Tibial artery (tissue), 4 donors: Measurements from ENCODE around the gene CDH3.

ENCODE experiments used
- DNase-seq, 2 donors: peaks; one replicate each; pipeline ENCODE4 v3.0.0-alpha.2; 2019
- H3K27ac ChIP-seq, 2 donors: fragments of 200-600 bp; sonication (generic) in 1 of 2; 1 replicate in 1 of 2; 2 replicates in 1 of 2; pipeline ENCODE4 v1.5.1; 2018 to 2019; ENCODE audit warnings: mild to moderate bottlenecking in 1 of 2
- H3K27me3 ChIP-seq, 2 donors: fragments of 200-600 bp; sonication (generic) in 1 of 2; one replicate each; pipeline versions ENCODE4 v1.5.1 to v1.6.0; 2016 to 2019
- H3K36me3 ChIP-seq, 3 donors: fragments of 200-600 bp; sonication (generic) in 2 of 3; one replicate each; pipeline ENCODE4 v1.5.1; 2016 to 2019; ENCODE audit warnings: mild to moderate bottlenecking in 2 of 3
- H3K4me1 ChIP-seq, 4 donors: fragments of 200-600 bp; sonication (generic) in 2 of 4; 1 replicate in 3 of 4; 2 replicates in 1 of 4; pipeline ENCODE4 v1.5.1; 2016 to 2019
- H3K4me3 ChIP-seq, 2 donors: fragments of 200-600 bp; sonication (generic) in 1 of 2; 1 replicate in 1 of 2; 2 replicates in 1 of 2; pipeline ENCODE4 v1.5.1; 2018 to 2019; ENCODE audit warnings: mild to moderate bottlenecking in 2 of 2
- H3K9me3 ChIP-seq, 3 donors: fragments of 200-600 bp; sonication (generic) in 1 of 3; one replicate each; pipeline ENCODE4 v1.5.1; 2016 to 2019
- CTCF ChIP-seq, 2 experiments: fragments of 200-600 bp in 1 of 2; fragments of 450-650 bp in 1 of 2; IDR thresholded peaks; one replicate each; pipeline ENCODE4 v1.5.1; 2017 to 2019; ENCODE audit warnings: antibody characterized with exemption in 2 of 2, mild to moderate bottlenecking in 1 of 2, moderate library complexity in 1 of 2
- intact Hi-C: fragments of 100-400 bp; cut with DNase I; formaldehyde crosslinking; loops from one replicate; pipeline ENCODE4 v1.15.0; 2023; ENCODE audit warnings: low total_unique reads

CDH3 gene

GRCh38 chr16:68685685-68686478 is 40.8 kb downstream of the CDH3 start:
- Histone ChIP-seq H3K27me3 (no peaks in the 10 kb centered on the region), H3K9me3 (no peaks in the 10 kb centered on the region), H3K36me3 (peaks cover 0 to 14% (median 0%) of the 10 kb centered on the region in 3 donors), H3K4me3 (no peak overlapping the region), H3K27ac (no peak overlapping the region), H3K4me1 (no peaks in the 10 kb centered on the region)
- no peak for TF ChIP-seq CTCF (IDR thresholded peaks at IDR 0.05)
- intact Hi-C loops = no loop called here
- DNase-seq = no peak

GRCh38 chr16:68686905-68687304 is 41.8 kb downstream of the CDH3 start:
- H3K9me3 ChIP-seq = no peaks in the 10 kb centered on the region
- no peaks in the 10 kb centered on the region for H3K27me3 ChIP-seq
- intact Hi-C loops = no loop called here
- H3K4me1 ChIP-seq = no peaks in the 10 kb centered on the region
- no peak overlapping the region for H3K27ac ChIP-seq
- TF ChIP-seq CTCF (IDR thresholded peaks at IDR 0.05) = no peak
- H3K4me3 ChIP-seq = no peak overlapping the region
- peaks cover 0 to 14% (median 0%) of the 10 kb centered on the region in 3 donors for H3K36me3 ChIP-seq
- DNase-seq = no peak

- Histone ChIP-seq H3K4me3 (no peak overlapping the region), H3K9me3 (no peaks in the 10 kb centered on the region), H3K4me1 (no peaks in the 10 kb centered on the region), H3K27ac (no peak overlapping the region), H3K36me3 (peaks cover 0 to 14% (median 0%) of the 10 kb centered on the region in 3 donors), H3K27me3 (no peaks in the 10 kb centered on the region)
- DNase-seq = no peak
- no peak for TF ChIP-seq CTCF (IDR thresholded peaks at IDR 0.05)
- intact Hi-C loops = no loop called here
Observed at GRCh38 chr16:68689921-68690320, 44.8 kb downstream of the CDH3 start.

DNA sequence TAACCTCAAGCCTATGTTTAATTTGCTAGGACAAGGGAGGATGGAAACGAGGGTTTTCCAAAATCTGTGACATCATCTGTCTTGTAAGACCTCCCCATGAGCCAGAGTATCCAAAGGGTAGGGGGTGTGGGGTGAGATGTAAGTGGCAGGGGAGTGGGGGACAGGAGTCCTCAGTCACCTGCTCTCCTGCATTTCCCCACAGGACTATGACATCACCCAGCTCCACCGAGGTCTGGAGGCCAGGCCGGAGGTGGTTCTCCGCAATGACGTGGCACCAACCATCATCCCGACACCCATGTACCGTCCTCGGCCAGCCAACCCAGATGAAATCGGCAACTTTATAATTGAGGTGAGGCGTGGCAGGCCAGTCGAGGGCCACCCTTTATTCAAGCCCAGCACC is 50.5 kb downstream of the CDH3 start:
- intact Hi-C loops = no loop called here

GRCh38 chr16:68696514-68696913 is 51.4 kb downstream of the CDH3 start:
- intact Hi-C loops = no loop called here
- no peak overlapping the region for H3K4me3 ChIP-seq
- H3K27ac ChIP-seq = no peak overlapping the region
- DNase-seq = no peak
- H3K9me3 ChIP-seq = no peaks in the 10 kb centered on the region
- H3K27me3 ChIP-seq = no peaks in the 10 kb centered on the region
- no peaks in the 10 kb centered on the region for H3K4me1 ChIP-seq
- no peaks in the 10 kb centered on the region for H3K36me3 ChIP-seq
- no peak for TF ChIP-seq CTCF (IDR thresholded peaks at IDR 0.05)

More for the DNA sequence above, 50.5 kb downstream of the CDH3 start:
- TF ChIP-seq CTCF (IDR thresholded peaks at IDR 0.05) = no peak
- H3K9me3 ChIP-seq = no peaks in the 10 kb centered on the region
- DNase-seq = no peak
- no peak overlapping the region for H3K27ac ChIP-seq
- H3K36me3 ChIP-seq = no peaks in the 10 kb centered on the region
- H3K4me1 ChIP-seq = no peaks in the 10 kb centered on the region
- no peaks in the 10 kb centered on the region for H3K27me3 ChIP-seq
- no peak overlapping the region for H3K4me3 ChIP-seq
